HepG2 (cell line): Measurements from ENCODE around the gene HIBADH.

Experiments
- ARID5B ChIP-seq: IDR thresholded peaks from 2 replicates; pipeline ENCODE4 v1.4.0; 2020; ENCODE audit warnings: mild to moderate bottlenecking, missing genetic modification reagents
- CBFB ChIP-seq: sonication (generic); formaldehyde crosslinking; IDR thresholded peaks from 2 replicates; pipeline ENCODE4 v1.4.0; 2020; ENCODE audit warnings: missing genetic modification reagents
- HOXD1 ChIP-seq: sonication (generic); formaldehyde crosslinking; IDR thresholded peaks from 2 replicates; pipeline ENCODE4 v1.5.0; 2020; ENCODE audit warnings: missing genetic modification reagents
- NFATC3 ChIP-seq: sonication (generic); formaldehyde crosslinking; IDR thresholded peaks from 2 replicates; pipeline ENCODE4 v1.5.1; 2020; ENCODE audit warnings: mild to moderate bottlenecking, missing genetic modification reagents
- NFIC ChIP-seq: IDR thresholded peaks from 2 replicates; pipeline ENCODE4 v1.6.1; 2012; ENCODE audit warnings: mild to moderate bottlenecking, low read length, inconsistent platforms
- SP1 ChIP-seq, 2 experiments: fragments of 450-650 bp in 1 of 2; sonication (generic) in 1 of 2; formaldehyde crosslinking in 1 of 2; IDR thresholded peaks; 2 replicates each; pipeline versions ENCODE4 v1.4.0 to v1.6.1; 2016 to 2020; ENCODE audit warnings: missing genetic modification reagents in 1 of 2
- XBP1 ChIP-seq: sonication (generic); formaldehyde crosslinking; IDR thresholded peaks from 2 replicates; pipeline ENCODE4 v1.5.0; 2020; ENCODE audit warnings: missing genetic modification reagents
- ZBTB7B ChIP-seq: sonication (generic); formaldehyde crosslinking; IDR thresholded peaks from 2 replicates; pipeline ENCODE4 v1.4.0; 2020; ENCODE audit warnings: missing genetic modification reagents
- ZNF224 ChIP-seq: sonication (generic); formaldehyde crosslinking; IDR thresholded peaks from 2 replicates; pipeline ENCODE4 v1.5.0; 2020; ENCODE audit warnings: mild to moderate bottlenecking, missing genetic modification reagents
- ZNF503 ChIP-seq: sonication (generic); formaldehyde crosslinking; IDR thresholded peaks from 2 replicates; pipeline ENCODE4 v1.4.0; 2020; ENCODE audit warnings: missing genetic modification reagents
- ZNF549 ChIP-seq: sonication (generic); formaldehyde crosslinking; IDR thresholded peaks from 2 replicates; pipeline ENCODE4 v1.5.0; 2020; ENCODE audit warnings: missing genetic modification reagents
- TF ChIP-seq, protein P1 (sequence below): sonication (generic); formaldehyde crosslinking; IDR thresholded peaks from 2 replicates; pipeline ENCODE4 v1.5.0; 2020; ENCODE audit warnings: missing genetic modification reagents, mild to moderate bottlenecking, borderline replicate concordance

- TF ChIP-seq CBFB (CRISPR knock-in tag) (no peak), ZBTB7B (no peak), XBP1 (CRISPR knock-in tag) (no peak), NFIC (no peak), ZNF549 (CRISPR knock-in tag) (no peak), HOXD1 (CRISPR knock-in tag) (no peak), ZNF503 (no peak), ARID5B (CRISPR knock-in tag) (no peak), SP1 (IDR thresholded peaks at IDR 0.05) (no peak), SP1 (CRISPR knock-in tag; IDR thresholded peaks at IDR 0.05) (no peak), ZNF224 (CRISPR knock-in tag) (no peak), NFATC3 (CRISPR knock-in tag) (no peak)
- TF ChIP-seq, protein P1, sequence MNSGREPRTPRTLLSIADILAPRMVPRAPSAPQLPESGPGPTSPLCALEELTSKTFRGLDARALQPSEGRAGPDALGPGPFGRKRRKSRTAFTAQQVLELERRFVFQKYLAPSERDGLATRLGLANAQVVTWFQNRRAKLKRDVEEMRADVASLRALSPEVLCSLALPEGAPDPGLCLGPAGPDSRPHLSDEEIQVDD (CRISPR knock-in tag) = no peak
Measured at GRCh38 chr7:27685209-27685608, 22.5 kb upstream of the HIBADH start.
